DOHH2 (cell line): ENCODE measurements around the gene MSL2.
"Not testable (repeated sequence)": the region's sequence is repeated elsewhere in the genome, so short reads cannot be mapped to it uniquely, and the experiment has no call there.

Experiments used
- CTCF ChIP-seq: fragments of 200-600 bp; sonication (generic); IDR thresholded peaks from one replicate; pipeline ENCODE4 v1.5.1; 2014; ENCODE audit warnings: antibody characterized with exemption, mild to moderate bottlenecking, low read depth, low read length; ENCODE audit not compliant: poor library complexity, severe bottlenecking
- EZH2phosphoT487 ChIP-seq: fragments of 200-600 bp; sonication (generic); IDR thresholded peaks from 2 replicates; pipeline ENCODE4 v1.6.1; 2017; ENCODE audit warnings: borderline replicate concordance, mild to moderate bottlenecking, antibody characterized with exemption, low read length, moderate library complexity, mixed read lengths

- not testable (repeated sequence) for TF ChIP-seq CTCF, EZH2phosphoT487
Observed at GRCh38 chr3:136131647-136132046, 64.5 kb downstream of the MSL2 start.
